Esophagus muscularis mucosa (tissue), 4 donors: ENCODE measurements around the gene ATRIP. TPM values are rescaled to one million over a fixed set of nuclear protein-coding genes. Genes with fewer than 3 reads are reported as not detected.
A peak's percentile ranks its signal among the peaks of the same experiment; 100 is the strongest.

Experiments
- DNase-seq: peaks from one replicate; pipeline ENCODE4 v3.0.0-alpha.2; 2017; ENCODE audit errors: extremely low spot score
- H3K27ac ChIP-seq, 4 donors: fragments of 200-600 bp; sonication (generic); replicated peaks in 1 of 4; 1 replicate in 3 of 4; 2 replicates in 1 of 4; pipeline ENCODE4 v1.5.1; 2016 to 2019; ENCODE audit warnings: mild to moderate bottlenecking in 1 of 4
- H3K27me3 ChIP-seq, 4 donors: fragments of 200-600 bp; sonication (generic); one replicate each; pipeline versions ENCODE4 v1.5.1 to v1.6.0; 2016 to 2019
- H3K36me3 ChIP-seq, 4 donors: fragments of 200-600 bp; sonication (generic); one replicate each; pipeline ENCODE4 v1.5.1; 2016 to 2019
- H3K4me1 ChIP-seq, 4 donors: fragments of 200-600 bp; sonication (generic); one replicate each; pipeline ENCODE4 v1.5.1; 2016 to 2019
- H3K4me3 ChIP-seq, 4 donors: fragments of 200-600 bp; sonication (generic); 1 replicate in 2 of 4; 2 replicates in 2 of 4; pipeline ENCODE4 v1.5.1; 2016 to 2019; ENCODE audit warnings: mild to moderate bottlenecking in 4 of 4, moderate library complexity in 1 of 4
- H3K9me3 ChIP-seq, 4 donors: fragments of 200-600 bp; sonication (generic); 1 replicate in 3 of 4; 2 replicates in 1 of 4; pipeline ENCODE4 v1.5.1; 2016 to 2019
- EP300 ChIP-seq: sonication (generic); formaldehyde crosslinking; IDR thresholded peaks from one replicate; pipeline ENCODE4 v1.6.1; 2017; ENCODE audit warnings: antibody characterized with exemption
- POLR2A ChIP-seq: fragments of 450-650 bp; IDR thresholded peaks from one replicate; pipeline ENCODE4 v1.6.1; 2017; ENCODE audit warnings: antibody characterized with exemption, moderate library complexity, mild to moderate bottlenecking, low read depth
- POLR2AphosphoS5 ChIP-seq, 2 donors: sonication (generic); formaldehyde crosslinking; IDR thresholded peaks; one replicate each; pipeline ENCODE4 v1.6.1; 2017; ENCODE audit warnings: antibody characterized with exemption in 2 of 2
- WGBS: methylation state at CpG from one replicate; pipeline ENCODE4 v1.1.5; 2018; 5-methylcytosine and 5-hydroxymethylcytosine counted together
- intact Hi-C: fragments of 100-400 bp; cut with DNase I; formaldehyde crosslinking; loops from one replicate; pipeline ENCODE4 v1.15.1; 2023
- total RNA-seq, 4 donors: library from RNA; depleted of rRNA; stranded (reverse); fragments of >200 nt; gene quantifications; one replicate each; pipeline versions ENCODE4 v1.1.0 to v1.2.1, GENCODE V29; 2016
- TF ChIP-seq, protein P1 (sequence below), 3 experiments: fragments of 200-600 bp in 2 of 3; fragments of 450-650 bp in 1 of 3; sonication (generic) in 2 of 3; IDR thresholded peaks; one replicate each; pipeline ENCODE4 v1.5.1; 2017 to 2019; ENCODE audit warnings: antibody characterized with exemption in 3 of 3, mild to moderate bottlenecking in 2 of 3, moderate library complexity in 1 of 3

Gene ATRIP
- total RNA-seq, 4 donors from 2014 or later, result 4.2 to 8.5 (median 5.3) TPM

DNA sequence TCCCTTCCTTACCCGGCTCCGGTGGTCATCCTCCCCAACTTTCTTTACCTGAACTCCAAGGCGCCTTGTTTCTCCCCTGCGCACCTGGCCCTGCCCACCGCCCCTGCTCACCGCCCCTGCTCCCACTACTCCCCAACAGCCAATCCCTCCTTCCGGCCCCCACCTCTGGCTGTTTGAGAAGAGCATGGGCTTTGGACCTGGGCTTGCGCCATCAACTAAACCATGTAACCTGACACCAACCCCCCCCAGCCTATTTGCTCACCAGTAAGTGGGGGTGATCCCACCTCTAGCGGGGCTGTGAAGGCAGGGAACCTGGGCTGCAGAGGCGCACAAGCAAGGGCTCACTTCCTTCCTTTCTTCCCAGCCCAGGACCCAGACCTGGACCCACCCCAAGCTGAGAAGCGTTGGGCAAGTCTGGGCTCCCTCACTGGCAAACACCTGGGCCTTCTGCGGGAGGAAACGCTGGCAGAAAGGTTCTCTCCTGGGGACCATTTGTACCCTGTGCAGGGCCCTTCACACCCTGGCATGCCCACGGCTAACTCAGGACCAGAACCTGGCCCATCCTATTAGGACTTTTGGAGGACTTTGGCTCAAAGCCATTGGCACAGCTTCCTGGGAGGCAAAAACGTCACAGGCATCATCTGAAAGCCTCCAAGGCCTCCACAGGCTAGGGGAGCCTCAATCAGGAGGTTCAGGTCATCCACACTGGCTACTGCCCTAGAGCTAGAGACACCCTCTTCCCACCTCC is 16.4 kb upstream of the ATRIP start, which contains the start of gene PLXNB1:
Gene PLXNB1 (minus strand): TSS at position 127 of the 748 bp plus-strand sequence. CDS start 5,475 bp downstream, outside the sequence.
- 16% methylated on average over 14 of the region's 15 CpGs for WGBS
- TF ChIP-seq POLR2AphosphoS5 (IDR thresholded peaks at IDR 0.05) (peak; percentile 53 to 84), POLR2A (peak; percentile 33), EP300 (no peak)
- TF ChIP-seq, protein P1, sequence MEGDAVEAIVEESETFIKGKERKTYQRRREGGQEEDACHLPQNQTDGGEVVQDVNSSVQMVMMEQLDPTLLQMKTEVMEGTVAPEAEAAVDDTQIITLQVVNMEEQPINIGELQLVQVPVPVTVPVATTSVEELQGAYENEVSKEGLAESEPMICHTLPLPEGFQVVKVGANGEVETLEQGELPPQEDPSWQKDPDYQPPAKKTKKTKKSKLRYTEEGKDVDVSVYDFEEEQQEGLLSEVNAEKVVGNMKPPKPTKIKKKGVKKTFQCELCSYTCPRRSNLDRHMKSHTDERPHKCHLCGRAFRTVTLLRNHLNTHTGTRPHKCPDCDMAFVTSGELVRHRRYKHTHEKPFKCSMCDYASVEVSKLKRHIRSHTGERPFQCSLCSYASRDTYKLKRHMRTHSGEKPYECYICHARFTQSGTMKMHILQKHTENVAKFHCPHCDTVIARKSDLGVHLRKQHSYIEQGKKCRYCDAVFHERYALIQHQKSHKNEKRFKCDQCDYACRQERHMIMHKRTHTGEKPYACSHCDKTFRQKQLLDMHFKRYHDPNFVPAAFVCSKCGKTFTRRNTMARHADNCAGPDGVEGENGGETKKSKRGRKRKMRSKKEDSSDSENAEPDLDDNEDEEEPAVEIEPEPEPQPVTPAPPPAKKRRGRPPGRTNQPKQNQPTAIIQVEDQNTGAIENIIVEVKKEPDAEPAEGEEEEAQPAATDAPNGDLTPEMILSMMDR (IDR thresholded peaks at IDR 0.05), result no peak
- intact Hi-C loops, result no loop called here
- Histone ChIP-seq H3K36me3 (peaks cover 0 to 17% (median 14%) of the 10 kb centered on the region in 4 donors), H3K4me3 (peak within 1 kb of the TSS; percentile 77 to 92 (median 86)), H3K27ac (peak within 1 kb of the TSS; percentile 93 to 99 (median 98)), H3K4me1 (peaks cover 59 to 89% (median 84%) of the 10 kb centered on the region in 4 donors), H3K27me3 (no peaks in the 10 kb centered on the region), H3K9me3 (no peaks in the 10 kb centered on the region)
- DNase-seq, result peak; percentile 97

GRCh38 chr3:48430708-48431101 is 15.8 kb upstream of the ATRIP start:
- Histone ChIP-seq H3K27me3 (no peaks in the 10 kb centered on the region), H3K9me3 (no peaks in the 10 kb centered on the region), H3K4me1 (peaks cover 55 to 89% (median 84%) of the 10 kb centered on the region in 4 donors), H3K4me3 (peak overlapping the region in 3 of 4 donors; percentile 82 to 92 (median 89)), H3K27ac (peak overlapping the region; percentile 93 to 99 (median 98)), H3K36me3 (peaks cover 0 to 17% (median 14%) of the 10 kb centered on the region in 4 donors)
- WGBS, result 71% methylated on average over 1 of the region's 1 CpG
- no peak for TF ChIP-seq POLR2AphosphoS5 (IDR thresholded peaks at IDR 0.05)
- TF ChIP-seq, protein P1 (IDR thresholded peaks at IDR 0.05), result no peak
- TF ChIP-seq EP300, result no peak
- no peak for TF ChIP-seq POLR2A
- intact Hi-C loops, result no loop called here
- no peak for DNase-seq

GRCh38 chr3:48431224-48432029 is 15.1 kb upstream of the ATRIP start:
- no peak for DNase-seq
- no peaks in the 10 kb centered on the region for H3K9me3 ChIP-seq
- peak overlapping the region; percentile 93 to 99 (median 98) for H3K27ac ChIP-seq
- peaks cover 0 to 17% (median 14%) of the 10 kb centered on the region in 4 donors for H3K36me3 ChIP-seq
- no peaks in the 10 kb centered on the region for H3K27me3 ChIP-seq
- 83% methylated on average over 8 of the region's 8 CpGs for WGBS
- TF ChIP-seq POLR2AphosphoS5 (IDR thresholded peaks at IDR 0.05) (no peak), POLR2A (no peak), EP300 (no peak)
- TF ChIP-seq, protein P1 (IDR thresholded peaks at IDR 0.05), result no peak
- intact Hi-C loops, result no loop called here
- H3K4me3 ChIP-seq, result no peak overlapping the region
- H3K4me1 ChIP-seq, result peaks cover 54 to 88% (median 83%) of the 10 kb centered on the region in 4 donors

DNA sequence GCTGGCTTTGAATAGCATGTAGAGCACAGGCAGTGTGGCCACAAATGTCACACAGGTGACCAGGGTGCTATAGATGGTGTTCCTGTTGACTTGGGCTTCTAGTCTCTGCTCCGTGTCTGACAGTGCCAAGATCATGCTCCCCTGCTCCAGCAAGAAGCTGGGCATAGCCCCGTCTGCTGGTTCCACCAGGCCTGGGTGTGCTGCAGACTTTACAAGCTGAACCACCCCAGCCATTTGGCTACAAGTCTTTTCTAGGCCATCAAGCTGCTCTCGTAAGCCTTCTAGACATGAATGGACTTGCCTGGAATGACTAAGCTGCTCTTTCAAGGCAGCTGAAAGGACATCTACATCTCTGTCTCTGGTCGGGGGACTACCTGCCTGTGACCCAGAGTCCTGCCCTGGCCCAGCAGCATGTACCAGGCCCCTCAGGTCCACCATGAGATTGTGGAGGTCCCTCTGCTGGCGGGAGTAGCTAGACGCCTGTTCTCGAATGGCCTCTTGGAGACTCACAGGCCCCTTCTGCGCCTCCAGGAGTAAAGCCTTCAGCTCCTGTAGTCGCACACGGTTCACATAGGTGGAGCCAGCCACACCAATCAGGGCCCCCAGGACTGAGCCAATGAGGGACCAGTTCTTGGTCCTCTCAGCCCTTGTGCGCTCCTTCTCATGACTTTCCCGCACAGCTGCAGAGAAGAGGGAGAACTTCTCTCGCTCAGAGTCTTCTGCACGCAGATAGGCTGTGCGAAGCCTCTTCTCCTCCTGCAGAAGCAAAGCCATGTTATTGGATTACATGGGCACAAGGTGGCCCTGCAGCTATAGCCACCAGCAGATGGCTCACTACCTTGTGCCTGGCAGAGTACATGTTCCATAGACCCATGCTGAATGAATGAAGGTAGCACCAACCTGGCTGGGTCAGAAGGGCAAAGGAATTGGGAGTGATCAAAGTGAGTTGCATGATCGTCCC is 13.8 kb upstream of the ATRIP start:
- peaks cover 43 to 75% (median 71%) of the 10 kb centered on the region in 4 donors for H3K4me1 ChIP-seq
- no peaks in the 10 kb centered on the region for H3K27me3 ChIP-seq
- H3K27ac ChIP-seq, result peak overlapping the region; percentile 93 to 99 (median 98)
- 86% methylated on average over 10 of the region's 16 CpGs for WGBS
- H3K36me3 ChIP-seq, result peaks cover 0 to 17% (median 14%) of the 10 kb centered on the region in 4 donors
- H3K9me3 ChIP-seq, result no peaks in the 10 kb centered on the region
- TF ChIP-seq POLR2AphosphoS5 (IDR thresholded peaks at IDR 0.05) (no peak), POLR2A (no peak), EP300 (no peak)
- TF ChIP-seq, protein P1 (IDR thresholded peaks at IDR 0.05), result no peak
- H3K4me3 ChIP-seq, result peak overlapping the region in 3 of 4 donors; percentile 25 to 45 (median 25)
- no peak for DNase-seq
- intact Hi-C loops, result no loop called here
